Measurements from ENCODE around the gene TXK.
"Not testable (repeated sequence)": the region's sequence is repeated elsewhere in the genome, so short reads cannot be mapped to it uniquely, and the experiment has no call there.

Gene TXK

GRCh38 chr4:48167538-48168263 is 33.7 kb upstream of the TXK start:
- WGBS, result 89% methylated on average over 3 of the region's 5 CpGs
- DNase-seq, result no peak
- Histone ChIP-seq H3K4ac (ENCODE audit: low read depth in 1 of 2, low read length in 2 of 2) (no peak overlapping the region), H3K79me1 (replicated peaks; ENCODE audit: low read length, poor library complexity, severe bottlenecking) (peaks cover 4% of the 10 kb centered on the region), H3K18ac (ENCODE audit: low read depth in 1 of 2, low read length in 2 of 2) (no peak overlapping the region), H3K27me3 (ENCODE audit: control insufficient read depth in 1 of 2, insufficient read depth in 1 of 2, low read length in 2 of 2) (no peaks in the 10 kb centered on the region), H3K9ac (ENCODE audit: low read length) (no peak overlapping the region), H3K9me3 (ENCODE audit: control insufficient read depth, low read length) (peaks cover 10% of the 10 kb centered on the region), H2AK5ac (ENCODE audit: low read length, severe bottlenecking) (no peak overlapping the region), H2BK15ac (ENCODE audit: low read depth, poor library complexity, severe bottlenecking) (no peak overlapping the region), H2BK12ac (ENCODE audit: low read length in 2 of 2) (no peak overlapping the region), H3K23ac (ENCODE audit: low read length in 2 of 2) (no peak overlapping the region), H2AFZ (ENCODE audit: low read depth, low read length) (no peak overlapping the region), H2BK120ac (ENCODE audit: low read depth, low read length) (no peak overlapping the region), H4K8ac (ENCODE audit: low read length) (no peak overlapping the region), H3K4me1 (ENCODE audit: control insufficient read depth, insufficient read depth, low read depth, low read length) (no peaks in the 10 kb centered on the region), H4K91ac (ENCODE audit: low read length) (no peak overlapping the region), H3K36me3 (ENCODE audit: control insufficient read depth in 1 of 2, insufficient read depth in 2 of 2, low read depth in 1 of 2, low read length in 2 of 2) (no peaks in the 10 kb centered on the region), H2BK5ac (ENCODE audit: low read depth, low read length, poor library complexity, severe bottlenecking) (no peak overlapping the region), H3K14ac (ENCODE audit: low read length in 2 of 2) (no peak overlapping the region), H3K4me3 (ENCODE audit: insufficient read depth in 1 of 2, low read depth in 1 of 2, low read length in 2 of 2) (no peak overlapping the region), H3K4me2 (ENCODE audit: low read length, poor library complexity, severe bottlenecking) (no peak overlapping the region), H3K27ac (ENCODE audit: low read length, poor library complexity, severe bottlenecking) (no peak overlapping the region)

GRCh38 chr4:48164561-48164960 is 30.5 kb upstream of the TXK start:
- H3K9me3 ChIP-seq (ENCODE audit: control insufficient read depth, low read length); H2BK120ac ChIP-seq (ENCODE audit: low read depth, low read length); H2BK5ac ChIP-seq (ENCODE audit: low read depth, low read length, poor library complexity, severe bottlenecking); H2AFZ ChIP-seq (ENCODE audit: low read depth, low read length); H3K23ac ChIP-seq (ENCODE audit: low read length in 2 of 2); H3K4me2 ChIP-seq (ENCODE audit: low read length, poor library complexity, severe bottlenecking); H3K18ac ChIP-seq (ENCODE audit: low read depth in 1 of 2, low read length in 2 of 2); H3K14ac ChIP-seq (ENCODE audit: low read length in 2 of 2); H2AK5ac ChIP-seq (ENCODE audit: low read length, severe bottlenecking); H2BK15ac ChIP-seq (ENCODE audit: low read depth, poor library complexity, severe bottlenecking); H4K91ac ChIP-seq (ENCODE audit: low read length); H2BK12ac ChIP-seq (ENCODE audit: low read length in 2 of 2); H3K4ac ChIP-seq (ENCODE audit: low read depth in 1 of 2, low read length in 2 of 2); H3K27me3 ChIP-seq (ENCODE audit: control insufficient read depth in 1 of 2, insufficient read depth in 1 of 2, low read length in 2 of 2); H4K8ac ChIP-seq (ENCODE audit: low read length); H3K79me1 ChIP-seq (replicated peaks; ENCODE audit: low read length, poor library complexity, severe bottlenecking); H3K4me1 ChIP-seq (ENCODE audit: control insufficient read depth, insufficient read depth, low read depth, low read length); H3K27ac ChIP-seq (ENCODE audit: low read length, poor library complexity, severe bottlenecking); DNase-seq; H3K9ac ChIP-seq (ENCODE audit: low read length); H3K4me3 ChIP-seq (ENCODE audit: insufficient read depth in 1 of 2, low read depth in 1 of 2, low read length in 2 of 2); H3K36me3 ChIP-seq (ENCODE audit: control insufficient read depth in 1 of 2, insufficient read depth in 2 of 2, low read depth in 1 of 2, low read length in 2 of 2): not testable (repeated sequence)
- WGBS, result over 99% methylated on average over 8 of the region's 9 CpGs

- Histone ChIP-seq H2BK120ac (ENCODE audit: low read depth, low read length) (no peak overlapping the region), H2BK12ac (ENCODE audit: low read length in 2 of 2) (no peak overlapping the region), H3K36me3 (ENCODE audit: control insufficient read depth in 1 of 2, insufficient read depth in 2 of 2, low read depth in 1 of 2, low read length in 2 of 2) (peaks cover 0 to 2% of the 10 kb centered on the region in 2 experiments), H2AK5ac (ENCODE audit: low read length, severe bottlenecking) (no peak overlapping the region), H2BK5ac (ENCODE audit: low read depth, low read length, poor library complexity, severe bottlenecking) (no peak overlapping the region), H3K79me1 (replicated peaks; ENCODE audit: low read length, poor library complexity, severe bottlenecking) (no peaks in the 10 kb centered on the region), H3K4me1 (ENCODE audit: control insufficient read depth, insufficient read depth, low read depth, low read length) (no peaks in the 10 kb centered on the region), H3K4me3 (ENCODE audit: insufficient read depth in 1 of 2, low read depth in 1 of 2, low read length in 2 of 2) (no peak overlapping the region), H3K4ac (ENCODE audit: low read depth in 1 of 2, low read length in 2 of 2) (no peak overlapping the region), H3K9me3 (ENCODE audit: control insufficient read depth, low read length) (peaks cover 7% of the 10 kb centered on the region), H3K23ac (ENCODE audit: low read length in 2 of 2) (no peak overlapping the region), H3K14ac (ENCODE audit: low read length in 2 of 2) (no peak overlapping the region), H3K27me3 (ENCODE audit: control insufficient read depth in 1 of 2, insufficient read depth in 1 of 2, low read length in 2 of 2) (no peaks in the 10 kb centered on the region), H3K9ac (ENCODE audit: low read length) (no peak overlapping the region), H3K18ac (ENCODE audit: low read depth in 1 of 2, low read length in 2 of 2) (no peak overlapping the region), H3K4me2 (ENCODE audit: low read length, poor library complexity, severe bottlenecking) (no peak overlapping the region), H2AFZ (ENCODE audit: low read depth, low read length) (no peak overlapping the region), H2BK15ac (ENCODE audit: low read depth, poor library complexity, severe bottlenecking) (no peak overlapping the region), H3K27ac (ENCODE audit: low read length, poor library complexity, severe bottlenecking) (no peak overlapping the region), H4K91ac (ENCODE audit: low read length) (no peak overlapping the region), H4K8ac (ENCODE audit: low read length) (no peak overlapping the region)
- no peak for DNase-seq
- WGBS, result no CpG with 5 or more reads among the region's 1 CpG
Observed at GRCh38 chr4:48163746-48164145, 29.7 kb upstream of the TXK start.

GRCh38 chr4:48162162-48162561 is 28.1 kb upstream of the TXK start:
- Histone ChIP-seq H3K4me2 (ENCODE audit: low read length, poor library complexity, severe bottlenecking) (no peak overlapping the region), H2BK120ac (ENCODE audit: low read depth, low read length) (no peak overlapping the region), H2BK12ac (ENCODE audit: low read length in 2 of 2) (no peak overlapping the region), H3K4me3 (ENCODE audit: insufficient read depth in 1 of 2, low read depth in 1 of 2, low read length in 2 of 2) (no peak overlapping the region), H3K4me1 (ENCODE audit: control insufficient read depth, insufficient read depth, low read depth, low read length) (no peaks in the 10 kb centered on the region), H3K23ac (ENCODE audit: low read length in 2 of 2) (no peak overlapping the region), H2BK15ac (ENCODE audit: low read depth, poor library complexity, severe bottlenecking) (no peak overlapping the region), H3K18ac (ENCODE audit: low read depth in 1 of 2, low read length in 2 of 2) (no peak overlapping the region), H3K27me3 (ENCODE audit: control insufficient read depth in 1 of 2, insufficient read depth in 1 of 2, low read length in 2 of 2) (no peaks in the 10 kb centered on the region), H4K91ac (ENCODE audit: low read length) (no peak overlapping the region), H3K14ac (ENCODE audit: low read length in 2 of 2) (no peak overlapping the region), H2AK5ac (ENCODE audit: low read length, severe bottlenecking) (no peak overlapping the region), H4K8ac (ENCODE audit: low read length) (no peak overlapping the region), H3K4ac (ENCODE audit: low read depth in 1 of 2, low read length in 2 of 2) (no peak overlapping the region), H3K27ac (ENCODE audit: low read length, poor library complexity, severe bottlenecking) (no peak overlapping the region), H3K9ac (ENCODE audit: low read length) (peak overlapping the region; percentile 36), H2AFZ (ENCODE audit: low read depth, low read length) (no peak overlapping the region), H2BK5ac (ENCODE audit: low read depth, low read length, poor library complexity, severe bottlenecking) (no peak overlapping the region), H3K9me3 (ENCODE audit: control insufficient read depth, low read length) (no peaks in the 10 kb centered on the region), H3K36me3 (ENCODE audit: control insufficient read depth in 1 of 2, insufficient read depth in 2 of 2, low read depth in 1 of 2, low read length in 2 of 2) (peaks cover 0 to 2% of the 10 kb centered on the region in 2 experiments), H3K79me1 (replicated peaks; ENCODE audit: low read length, poor library complexity, severe bottlenecking) (peaks cover 2% of the 10 kb centered on the region)
- DNase-seq, result no peak
- WGBS, result 72% methylated on average over 2 of the region's 4 CpGs
